SK-N-SH (cell line): ENCODE data around the gene MAP2K4. TPM values are rescaled to one million over a fixed set of nuclear protein-coding genes. Genes with fewer than 3 reads are reported as not detected.

Experiments used
- CTCF ChIA-PET: fragments of 300-600, 350-600 bp; formaldehyde crosslinking; extraction: SDS; loops from one replicate; lab custom pipeline; 2021; lab: Yijun Ruan, JAX
- POLR2A ChIA-PET: fragments of 350-600 bp; sonication (Branson Sonifier 250); formaldehyde crosslinking; extraction: SDS; loops from one replicate; lab custom pipeline; 2020; ENCODE audit warnings: antibody characterized with exemption, inconsistent platforms; lab: Yijun Ruan, JAX
- DNase-seq: peaks from one replicate; pipeline ENCODE4 v3.0.0; 2012
- H2AFZ ChIP-seq: fragments of 200-600 bp; sonication (generic); 2 replicates; pipeline ENCODE4 v1.8.1; 2016; ENCODE audit warnings: antibody characterized with exemption, mild to moderate bottlenecking, low read depth
- H3F3A ChIP-seq: fragments of 200-600 bp; sonication (generic); replicated peaks from 2 replicates; pipeline ENCODE3; 2016; ENCODE audit warnings: antibody characterized with exemption, mild to moderate bottlenecking; ENCODE audit not compliant: insufficient read depth
- H3K27ac ChIP-seq, 2 experiments: fragments of 200-500 bp in 1 of 2; fragments of 200-600 bp in 1 of 2; sonication (Bioruptor generic) in 1 of 2; sonication (generic), shearing (Covaris generic) in 1 of 2; 2 replicates each; pipeline versions ENCODE4 v1.5.1 to v1.6.1; 2014 to 2016; ENCODE audit warnings: low read depth in 2 of 2, inconsistent platforms in 1 of 2, low read length in 1 of 2, mild to moderate bottlenecking in 1 of 2, mixed read lengths in 1 of 2
- H3K27me3 ChIP-seq: fragments of 200-600 bp; sonication (generic), shearing (Covaris generic); 2 replicates; pipeline ENCODE4 v1.6.1; 2016; ENCODE audit warnings: mixed run types; ENCODE audit not compliant: insufficient read depth
- H3K36me3 ChIP-seq, 2 experiments: fragments of 200-500 bp in 1 of 2; fragments of 200-600 bp in 1 of 2; sonication (Bioruptor generic) in 1 of 2; sonication (generic) in 1 of 2; replicated peaks in 1 of 2; 2 replicates each; pipeline versions ENCODE3 to v1.5.1; 2014 to 2016; ENCODE audit warnings: low read length in 1 of 2, mild to moderate bottlenecking in 1 of 2; ENCODE audit not compliant: insufficient read depth in 2 of 2, control insufficient read depth in 1 of 2
- H3K4me1 ChIP-seq, 2 experiments: fragments of 200-500 bp in 1 of 2; fragments of 200-600 bp in 1 of 2; sonication (Bioruptor generic) in 1 of 2; sonication (generic), shearing (Covaris generic) in 1 of 2; 2 replicates each; pipeline versions ENCODE4 v1.5.1 to v1.6.1; 2014 to 2016; ENCODE audit warnings: low read depth in 1 of 2, low read length in 1 of 2, mixed run types in 1 of 2; ENCODE audit not compliant: insufficient read depth in 2 of 2, control insufficient read depth in 1 of 2
- H3K4me2 ChIP-seq: fragments of 200-600 bp; sonication (generic), shearing (Covaris generic); 2 replicates; pipeline ENCODE4 v1.6.1; 2017; ENCODE audit warnings: mixed run types
- H3K4me3 ChIP-seq, 2 experiments: fragments of 200-500 bp in 1 of 2; fragments of 200-600 bp in 1 of 2; sonication (Bioruptor generic) in 1 of 2; sonication (generic), shearing (Covaris generic) in 1 of 2; 2 replicates each; pipeline versions ENCODE4 v1.5.1 to v1.8.1; 2014 to 2016; ENCODE audit warnings: low read depth in 2 of 2, inconsistent platforms in 1 of 2, low read length in 1 of 2, mild to moderate bottlenecking in 1 of 2, mixed read lengths in 1 of 2, moderate library complexity in 1 of 2
- H3K79me2 ChIP-seq: fragments of 200-600 bp; sonication (generic); 2 replicates; pipeline ENCODE4 v1.8.1; 2017; ENCODE audit warnings: mild to moderate bottlenecking; ENCODE audit not compliant: insufficient read depth
- H3K9ac ChIP-seq: fragments of 200-600 bp; sonication (generic); 2 replicates; pipeline ENCODE4 v1.6.1; 2017; ENCODE audit warnings: mixed run types
- H3K9me2 ChIP-seq: fragments of 200-600 bp; sonication (generic); 2 replicates; pipeline ENCODE4 v1.6.1; 2017; ENCODE audit warnings: mixed run types
- H3K9me3 ChIP-seq: fragments of 200-600 bp; sonication (generic); 2 replicates; pipeline ENCODE4 v1.6.1; 2017; ENCODE audit warnings: mixed run types, mild to moderate bottlenecking, moderate library complexity
- H4K20me1 ChIP-seq: fragments of 200-600 bp; sonication (generic); 2 replicates; pipeline ENCODE4 v1.6.1; 2017; ENCODE audit warnings: mild to moderate bottlenecking, mixed run types; ENCODE audit not compliant: insufficient read depth
- CHD2 ChIP-seq: fragments of 150-350 bp; IDR thresholded peaks from 2 replicates; pipeline ENCODE4 v1.6.1; 2018; ENCODE audit warnings: low read length; ENCODE audit not compliant: partially characterized antibody
- FOSL2 ChIP-seq: IDR thresholded peaks from 2 replicates; pipeline ENCODE4 v1.4.0; 2012; ENCODE audit warnings: low read depth, mild to moderate bottlenecking, moderate library complexity, borderline replicate concordance
- GABPA ChIP-seq: IDR thresholded peaks from 2 replicates; pipeline ENCODE4 v1.4.0; 2012; ENCODE audit warnings: low read depth, mild to moderate bottlenecking
- GATA2 ChIP-seq: sonication (generic); formaldehyde crosslinking; IDR thresholded peaks from 2 replicates; pipeline ENCODE4 v1.5.0; 2020; ENCODE audit warnings: mild to moderate bottlenecking, missing genetic modification reagents
- JUND ChIP-seq: IDR thresholded peaks from 2 replicates; pipeline ENCODE4 v1.4.0; 2012
- MEF2A ChIP-seq: IDR thresholded peaks from 2 replicates; pipeline ENCODE4 v1.4.0; 2012; ENCODE audit warnings: low read depth, borderline replicate concordance
- MXI1 ChIP-seq: IDR thresholded peaks from 2 replicates; pipeline ENCODE4 v1.6.1; 2012; ENCODE audit warnings: mild to moderate bottlenecking, low read depth, low read length, improper control_type of control experiment
- NFIC ChIP-seq: IDR thresholded peaks from 2 replicates; pipeline ENCODE4 v1.4.0; 2012; ENCODE audit warnings: borderline replicate concordance
- NRF1 ChIP-seq: IDR thresholded peaks from 2 replicates; pipeline ENCODE4 v1.6.1; 2012; ENCODE audit warnings: low read depth, mild to moderate bottlenecking, low read length
- POLR2AphosphoS5 ChIP-seq: IDR thresholded peaks from 2 replicates; pipeline ENCODE4 v1.6.1; 2012; ENCODE audit warnings: low read depth, low read length
- RAD21 ChIP-seq: IDR thresholded peaks from 2 replicates; pipeline ENCODE4 v1.6.1; 2012; ENCODE audit warnings: mild to moderate bottlenecking, low read length
- RFX5 ChIP-seq: IDR thresholded peaks from 2 replicates; pipeline ENCODE4 v1.6.1; 2012; ENCODE audit warnings: mild to moderate bottlenecking, improper control_type of control experiment, low read length
- SMC3 ChIP-seq: IDR thresholded peaks from 2 replicates; pipeline ENCODE4 v1.6.1; 2012; ENCODE audit warnings: low read depth, low read length, improper control_type of control experiment
- TCF12 ChIP-seq: IDR thresholded peaks from 2 replicates; pipeline ENCODE4 v1.4.0; 2012
- YY1 ChIP-seq: IDR thresholded peaks from 2 replicates; pipeline ENCODE4 v1.4.0; 2012; ENCODE audit warnings: low read depth, mild to moderate bottlenecking
- WGBS: methylation state at CpG from one replicate; pipeline ENCODE4 v1.1.6; 2017; ENCODE audit warnings: low lambda C conversion rate; 5-methylcytosine and 5-hydroxymethylcytosine counted together
- polyA plus RNA-seq, 3 experiments: library from polyadenylated mRNA; depleted of rRNA; stranded (reverse); fragments of >200 nt; gene quantifications; 2 replicates each; pipeline ENCODE4 v1.2.3, GENCODE V29; 2012
- TF ChIP-seq, protein P1 (sequence below): fragments of 150-350 bp; IDR thresholded peaks from 2 replicates; pipeline ENCODE4 v1.6.1; 2017; ENCODE audit warnings: antibody characterized with exemption, low read length, low read depth, borderline replicate concordance
- TF ChIP-seq, protein P2 (sequence below): fragments of 200-600 bp; sonication (generic); IDR thresholded peaks from 2 replicates; pipeline ENCODE4 v1.6.1; 2017; ENCODE audit warnings: antibody characterized with exemption, mild to moderate bottlenecking, moderate library complexity
- TF ChIP-seq, protein P3 (sequence below): IDR thresholded peaks from 2 replicates; pipeline ENCODE4 v1.4.0; 2012; ENCODE audit warnings: low read depth
- TF ChIP-seq, protein P4 (sequence below): IDR thresholded peaks from 2 replicates; pipeline ENCODE4 v1.4.0; 2012; ENCODE audit warnings: low read depth, borderline replicate concordance
- TF ChIP-seq, protein P5 (sequence below): IDR thresholded peaks from 2 replicates; pipeline ENCODE4; 2012

MAP2K4 gene
- polyA plus RNA-seq, 1 of the 3 experiments (the other 2 are of a cell fraction) = 10.6 TPM

DNA sequence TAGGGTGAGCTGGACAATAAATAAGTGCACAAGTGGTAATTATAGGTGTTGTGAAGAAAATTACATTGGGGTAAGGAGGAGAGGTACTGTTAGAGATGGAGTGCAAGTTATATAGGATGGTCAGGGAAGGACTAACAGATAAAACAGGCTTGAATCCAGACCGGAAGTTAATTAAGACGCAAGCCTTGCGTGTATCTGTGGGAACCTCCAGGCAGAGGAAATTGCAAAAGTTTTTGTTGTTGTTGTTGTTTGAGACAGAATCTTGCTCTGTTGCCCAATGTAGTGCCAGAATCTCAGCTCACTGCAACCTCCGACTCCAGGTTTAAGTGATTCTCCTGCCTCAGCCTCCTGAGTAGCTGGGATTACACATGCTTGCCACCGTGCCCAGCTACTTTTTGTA is 21.0 kb upstream of the MAP2K4 start:
- ChIA-PET POLR2A (no interaction called here), CTCF (no interaction called here)
- TF ChIP-seq, protein P1, sequence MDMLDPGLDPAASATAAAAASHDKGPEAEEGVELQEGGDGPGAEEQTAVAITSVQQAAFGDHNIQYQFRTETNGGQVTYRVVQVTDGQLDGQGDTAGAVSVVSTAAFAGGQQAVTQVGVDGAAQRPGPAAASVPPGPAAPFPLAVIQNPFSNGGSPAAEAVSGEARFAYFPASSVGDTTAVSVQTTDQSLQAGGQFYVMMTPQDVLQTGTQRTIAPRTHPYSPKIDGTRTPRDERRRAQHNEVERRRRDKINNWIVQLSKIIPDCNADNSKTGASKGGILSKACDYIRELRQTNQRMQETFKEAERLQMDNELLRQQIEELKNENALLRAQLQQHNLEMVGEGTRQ = no peak
- no peak for TF ChIP-seq JUND
- TF ChIP-seq YY1 = no peak
- TF ChIP-seq FOSL2 = no peak
- no peak for TF ChIP-seq TCF12
- no peak for TF ChIP-seq GATA2 (CRISPR knock-in tag)
- TF ChIP-seq, protein P2, sequence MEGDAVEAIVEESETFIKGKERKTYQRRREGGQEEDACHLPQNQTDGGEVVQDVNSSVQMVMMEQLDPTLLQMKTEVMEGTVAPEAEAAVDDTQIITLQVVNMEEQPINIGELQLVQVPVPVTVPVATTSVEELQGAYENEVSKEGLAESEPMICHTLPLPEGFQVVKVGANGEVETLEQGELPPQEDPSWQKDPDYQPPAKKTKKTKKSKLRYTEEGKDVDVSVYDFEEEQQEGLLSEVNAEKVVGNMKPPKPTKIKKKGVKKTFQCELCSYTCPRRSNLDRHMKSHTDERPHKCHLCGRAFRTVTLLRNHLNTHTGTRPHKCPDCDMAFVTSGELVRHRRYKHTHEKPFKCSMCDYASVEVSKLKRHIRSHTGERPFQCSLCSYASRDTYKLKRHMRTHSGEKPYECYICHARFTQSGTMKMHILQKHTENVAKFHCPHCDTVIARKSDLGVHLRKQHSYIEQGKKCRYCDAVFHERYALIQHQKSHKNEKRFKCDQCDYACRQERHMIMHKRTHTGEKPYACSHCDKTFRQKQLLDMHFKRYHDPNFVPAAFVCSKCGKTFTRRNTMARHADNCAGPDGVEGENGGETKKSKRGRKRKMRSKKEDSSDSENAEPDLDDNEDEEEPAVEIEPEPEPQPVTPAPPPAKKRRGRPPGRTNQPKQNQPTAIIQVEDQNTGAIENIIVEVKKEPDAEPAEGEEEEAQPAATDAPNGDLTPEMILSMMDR = no peak
- TF ChIP-seq, protein P3, sequence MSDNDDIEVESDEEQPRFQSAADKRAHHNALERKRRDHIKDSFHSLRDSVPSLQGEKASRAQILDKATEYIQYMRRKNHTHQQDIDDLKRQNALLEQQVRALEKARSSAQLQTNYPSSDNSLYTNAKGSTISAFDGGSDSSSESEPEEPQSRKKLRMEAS = no peak
- TF ChIP-seq NFIC = no peak
- no peak for TF ChIP-seq MXI1
- TF ChIP-seq MEF2A = no peak
- TF ChIP-seq GABPA = no peak
- no peak for TF ChIP-seq RFX5
- TF ChIP-seq, protein P4, sequence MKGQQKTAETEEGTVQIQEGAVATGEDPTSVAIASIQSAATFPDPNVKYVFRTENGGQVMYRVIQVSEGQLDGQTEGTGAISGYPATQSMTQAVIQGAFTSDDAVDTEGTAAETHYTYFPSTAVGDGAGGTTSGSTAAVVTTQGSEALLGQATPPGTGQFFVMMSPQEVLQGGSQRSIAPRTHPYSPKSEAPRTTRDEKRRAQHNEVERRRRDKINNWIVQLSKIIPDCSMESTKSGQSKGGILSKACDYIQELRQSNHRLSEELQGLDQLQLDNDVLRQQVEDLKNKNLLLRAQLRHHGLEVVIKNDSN = no peak
- Histone ChIP-seq H3K4me1 (peaks cover 5 to 8% of the 10 kb centered on the region in 2 experiments; a peak in 2 of 4 replicates), H3K4me3 (no peak overlapping the region), H3K9ac (no peak overlapping the region), H2AFZ (no peak overlapping the region), H4K20me1 (no peaks in the 10 kb centered on the region), H3K36me3 (no peaks in the 10 kb centered on the region), H3K9me3 (no peaks in the 10 kb centered on the region), H3K9me2 (no peaks in the 10 kb centered on the region), H3K27ac (no peak overlapping the region), H3K79me2 (peaks cover 5% of the 10 kb centered on the region; the same call in 1 of the 2 replicates), H3F3A (peaks cover 8% of the 10 kb centered on the region), H3K4me2 (no peak overlapping the region), H3K27me3 (no peaks in the 10 kb centered on the region)
- no peak for DNase-seq
- 91% methylated on average over 5 of the region's 5 CpGs for WGBS

DNA sequence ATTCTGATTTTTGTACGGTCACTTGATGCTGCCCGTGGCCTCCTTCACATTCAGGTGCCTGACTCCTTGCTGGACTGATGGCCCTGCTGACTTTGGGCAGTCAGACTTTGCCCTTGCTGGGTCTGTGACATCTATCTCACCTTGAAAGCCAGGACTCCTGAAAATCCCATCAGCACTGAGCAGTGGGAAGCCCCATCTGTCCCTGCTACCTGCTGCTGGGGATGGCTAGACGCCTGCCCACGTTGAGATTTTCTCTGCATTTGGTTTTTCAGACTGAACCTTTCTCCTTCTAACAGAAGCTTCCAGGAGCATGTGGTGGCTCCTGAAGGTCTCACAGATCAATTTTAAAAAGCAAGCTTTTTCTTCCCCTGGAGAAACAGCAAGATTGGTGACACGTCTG is 13.2 kb upstream of the MAP2K4 start:
- no peaks in the 10 kb centered on the region for H4K20me1 ChIP-seq
- H3F3A ChIP-seq = no peaks in the 10 kb centered on the region
- no peak overlapping the region for H2AFZ ChIP-seq
- H3K36me3 ChIP-seq = no peaks in the 10 kb centered on the region
- H3K9me2 ChIP-seq = no peaks in the 10 kb centered on the region
- no peak overlapping the region for H3K4me2 ChIP-seq
- POLR2A ChIA-PET = interaction anchor here (1.0 kb wide), 1 partner anchor 10 kb away, joined by 4 read pairs; the partner anchor contains the start of gene ZNF18
- H3K79me2 ChIP-seq = no peaks in the 10 kb centered on the region
- TF ChIP-seq NFIC (no peak), CHD2 (no peak), RAD21 (no peak), MEF2A (no peak), POLR2AphosphoS5 (no peak), YY1 (no peak), FOSL2 (no peak), TCF12 (no peak), SMC3 (no peak), NRF1 (no peak), MXI1 (no peak)
- TF ChIP-seq, protein P5, sequence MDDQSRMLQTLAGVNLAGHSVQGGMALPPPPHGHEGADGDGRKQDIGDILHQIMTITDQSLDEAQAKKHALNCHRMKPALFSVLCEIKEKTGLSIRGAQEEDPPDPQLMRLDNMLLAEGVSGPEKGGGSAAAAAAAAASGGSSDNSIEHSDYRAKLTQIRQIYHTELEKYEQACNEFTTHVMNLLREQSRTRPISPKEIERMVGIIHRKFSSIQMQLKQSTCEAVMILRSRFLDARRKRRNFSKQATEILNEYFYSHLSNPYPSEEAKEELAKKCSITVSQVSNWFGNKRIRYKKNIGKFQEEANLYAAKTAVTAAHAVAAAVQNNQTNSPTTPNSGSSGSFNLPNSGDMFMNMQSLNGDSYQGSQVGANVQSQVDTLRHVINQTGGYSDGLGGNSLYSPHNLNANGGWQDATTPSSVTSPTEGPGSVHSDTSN = no peak
- TF ChIP-seq, protein P3 = no peak
- 66% methylated on average over 5 of the region's 5 CpGs for WGBS
- no peak overlapping the region for H3K27ac ChIP-seq
- no peaks in the 10 kb centered on the region for H3K9me3 ChIP-seq
- no peak for DNase-seq
- no peak overlapping the region for H3K4me3 ChIP-seq
- no peaks in the 10 kb centered on the region; the same call in 1 of the 2 replicates for H3K27me3 ChIP-seq
- no peaks in the 10 kb centered on the region for H3K4me1 ChIP-seq
- no peak overlapping the region for H3K9ac ChIP-seq
- CTCF ChIA-PET = interaction anchor here (1.5 to 2.1 kb wide), 2 partner anchors 9 to 11 kb away, joined by 4 to 8 read pairs; partner anchors contain the start of gene ZNF18
